ENCODE measurements around the gene KIAA1549. TPM values are rescaled to one million over a fixed set of nuclear protein-coding genes. Genes with fewer than 3 reads are reported as not detected.

KIAA1549 gene
- total RNA-seq, 1 donor from 2014 or later, result 5.8 TPM

- TF ChIP-seq, protein P1, sequence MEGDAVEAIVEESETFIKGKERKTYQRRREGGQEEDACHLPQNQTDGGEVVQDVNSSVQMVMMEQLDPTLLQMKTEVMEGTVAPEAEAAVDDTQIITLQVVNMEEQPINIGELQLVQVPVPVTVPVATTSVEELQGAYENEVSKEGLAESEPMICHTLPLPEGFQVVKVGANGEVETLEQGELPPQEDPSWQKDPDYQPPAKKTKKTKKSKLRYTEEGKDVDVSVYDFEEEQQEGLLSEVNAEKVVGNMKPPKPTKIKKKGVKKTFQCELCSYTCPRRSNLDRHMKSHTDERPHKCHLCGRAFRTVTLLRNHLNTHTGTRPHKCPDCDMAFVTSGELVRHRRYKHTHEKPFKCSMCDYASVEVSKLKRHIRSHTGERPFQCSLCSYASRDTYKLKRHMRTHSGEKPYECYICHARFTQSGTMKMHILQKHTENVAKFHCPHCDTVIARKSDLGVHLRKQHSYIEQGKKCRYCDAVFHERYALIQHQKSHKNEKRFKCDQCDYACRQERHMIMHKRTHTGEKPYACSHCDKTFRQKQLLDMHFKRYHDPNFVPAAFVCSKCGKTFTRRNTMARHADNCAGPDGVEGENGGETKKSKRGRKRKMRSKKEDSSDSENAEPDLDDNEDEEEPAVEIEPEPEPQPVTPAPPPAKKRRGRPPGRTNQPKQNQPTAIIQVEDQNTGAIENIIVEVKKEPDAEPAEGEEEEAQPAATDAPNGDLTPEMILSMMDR (IDR thresholded peaks at IDR 0.05; ENCODE audit: insufficient read depth, low read length, poor library complexity, severe bottlenecking), result no peak
- no peaks in the 10 kb centered on the region for H3K27me3 ChIP-seq (ENCODE audit: control insufficient read depth, insufficient read depth, low read length)
- no peak overlapping the region for H3K4me3 ChIP-seq (ENCODE audit: low read depth, low read length)
- DNase-seq (ENCODE audit: low read depth), result no peak
- no peaks in the 10 kb centered on the region for H3K36me3 ChIP-seq (ENCODE audit: control insufficient read depth, insufficient read depth, low read length)
Measured at GRCh38 chr7:138804618-138805017, 176.6 kb downstream of the KIAA1549 start.

GRCh38 chr7:138802706-138803105 lies 178.5 kb downstream of the KIAA1549 start:
- Histone ChIP-seq H3K4me3 (ENCODE audit: low read depth, low read length) (no peak overlapping the region), H3K36me3 (ENCODE audit: control insufficient read depth, insufficient read depth, low read length) (no peaks in the 10 kb centered on the region), H3K27me3 (ENCODE audit: control insufficient read depth, insufficient read depth, low read length) (no peaks in the 10 kb centered on the region)
- TF ChIP-seq, protein P1 (IDR thresholded peaks at IDR 0.05; ENCODE audit: insufficient read depth, low read length, poor library complexity, severe bottlenecking), result no peak
- no peak for DNase-seq (ENCODE audit: low read depth)

GRCh38 chr7:138801256-138801655 lies 179.9 kb downstream of the KIAA1549 start:
- no peak for DNase-seq (ENCODE audit: low read depth)
- TF ChIP-seq, protein P1 (IDR thresholded peaks at IDR 0.05; ENCODE audit: insufficient read depth, low read length, poor library complexity, severe bottlenecking), result no peak
- no peak overlapping the region for H3K4me3 ChIP-seq (ENCODE audit: low read depth, low read length)
- H3K27me3 ChIP-seq (ENCODE audit: control insufficient read depth, insufficient read depth, low read length), result no peaks in the 10 kb centered on the region
- no peaks in the 10 kb centered on the region for H3K36me3 ChIP-seq (ENCODE audit: control insufficient read depth, insufficient read depth, low read length)

DNA sequence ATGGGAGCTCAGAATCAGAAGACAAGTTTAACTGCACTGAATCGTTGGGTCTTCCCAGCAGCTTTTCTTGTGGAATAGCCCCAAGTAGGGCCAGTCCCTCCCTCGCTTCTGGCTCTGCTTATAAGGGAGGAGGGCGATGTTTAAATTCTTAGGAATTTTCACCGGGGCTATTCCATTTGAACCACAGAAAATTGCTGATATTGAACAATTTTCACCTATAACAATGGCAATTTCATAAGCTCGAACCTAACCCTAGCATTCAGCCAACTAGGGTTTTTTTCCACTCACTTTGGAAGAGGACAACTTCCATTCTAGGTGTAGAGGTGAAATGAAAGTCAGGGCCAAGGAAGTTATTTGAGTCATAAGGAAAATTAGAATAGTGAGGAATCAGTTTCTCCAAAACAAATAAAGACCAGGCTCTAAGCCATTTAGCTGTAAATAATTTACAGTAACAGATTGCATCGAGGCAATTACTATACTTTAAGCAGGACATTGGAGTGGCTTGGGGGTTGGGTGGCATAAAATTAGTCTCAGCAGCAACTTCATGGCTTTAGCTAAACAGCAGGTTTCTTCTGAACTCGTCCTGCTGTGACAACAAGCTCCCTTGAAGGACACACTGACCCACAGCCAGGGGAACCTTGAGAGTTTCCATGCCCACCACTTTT lies 181.7 kb downstream of the KIAA1549 start:
- DNase-seq (ENCODE audit: low read depth), result no peak
- H3K4me3 ChIP-seq (ENCODE audit: low read depth, low read length), result no peak overlapping the region
- TF ChIP-seq, protein P1 (IDR thresholded peaks at IDR 0.05; ENCODE audit: insufficient read depth, low read length, poor library complexity, severe bottlenecking), result no peak
- H3K36me3 ChIP-seq (ENCODE audit: control insufficient read depth, insufficient read depth, low read length), result no peaks in the 10 kb centered on the region
- H3K27me3 ChIP-seq (ENCODE audit: control insufficient read depth, insufficient read depth, low read length), result no peaks in the 10 kb centered on the region

GRCh38 chr7:138798836-138799235 lies 182.4 kb downstream of the KIAA1549 start:
- TF ChIP-seq, protein P1 (IDR thresholded peaks at IDR 0.05; ENCODE audit: insufficient read depth, low read length, poor library complexity, severe bottlenecking), result no peak
- H3K27me3 ChIP-seq (ENCODE audit: control insufficient read depth, insufficient read depth, low read length), result no peaks in the 10 kb centered on the region
- no peak for DNase-seq (ENCODE audit: low read depth)

More at GRCh38 chr7:138798836-138799235, 182.4 kb downstream of the KIAA1549 start:
- H3K4me3 ChIP-seq (ENCODE audit: low read depth, low read length), result no peak overlapping the region
- H3K36me3 ChIP-seq (ENCODE audit: control insufficient read depth, insufficient read depth, low read length), result no peaks in the 10 kb centered on the region
